HG02798 (cell line): Measurements from ENCODE around the gene NBPF11.
"Not testable (repeated sequence)": the region's sequence is repeated elsewhere in the genome, so short reads cannot be mapped to it uniquely, and the experiment has no call there.

Source experiments
- ATAC-seq: cut with Tn5 transposase; IDR thresholded peaks from one replicate; pipeline ENCODE4 v1.9.1; 2021; ENCODE audit warnings: mild to moderate bottlenecking; ENCODE audit not compliant: unreplicated experiment, poor library complexity

NBPF11 gene

GRCh38 chr1:148060294-148060701 lies 91.8 kb downstream of the NBPF11 start:
- ATAC-seq: peak; percentile 18

- not testable (repeated sequence) for ATAC-seq
These were observed 94.7 kb downstream of the NBPF11 start for GRCh38 chr1:148057384-148057783.
